Right atrium auricular region (tissue), 2 donors: ENCODE measurements around the gene PARP3. TPM values are rescaled to one million over a fixed set of nuclear protein-coding genes. Genes with fewer than 3 reads are reported as not detected.

Experiments
- DNase-seq: peaks from one replicate; pipeline ENCODE4 v3.0.0-alpha.2; 2019; ENCODE audit warnings: low spot score
- H3K27ac ChIP-seq, 2 donors: fragments of 200-600 bp; sonication (generic); 1 replicate in 1 of 2; 2 replicates in 1 of 2; pipeline ENCODE4 v1.5.1; 2016 to 2019
- H3K27me3 ChIP-seq, 2 donors: fragments of 200-600 bp; sonication (generic); one replicate each; pipeline versions ENCODE4 v1.5.1 to v1.6.0; 2017 to 2019
- H3K36me3 ChIP-seq: fragments of 200-600 bp; sonication (generic); one replicate; pipeline ENCODE4 v1.5.1; 2016
- H3K4me1 ChIP-seq, 2 donors: fragments of 200-600 bp; sonication (generic); one replicate each; pipeline versions ENCODE4 v1.5.1 to v1.6.0; 2017 to 2019
- H3K4me3 ChIP-seq, 2 donors: fragments of 200-600 bp; sonication (generic); 1 replicate in 1 of 2; 2 replicates in 1 of 2; pipeline ENCODE4 v1.5.1; 2017 to 2019; ENCODE audit warnings: mild to moderate bottlenecking in 1 of 2, moderate library complexity in 1 of 2
- H3K9me3 ChIP-seq, 2 donors: fragments of 200-600 bp; sonication (generic); one replicate each; pipeline ENCODE4 v1.5.1; 2019
- CTCF ChIP-seq, 2 donors: fragments of 200-600 bp; sonication (generic); IDR thresholded peaks; one replicate each; pipeline ENCODE4 v1.5.1; 2019; ENCODE audit warnings: antibody characterized with exemption in 2 of 2
- total RNA-seq, 2 donors: library from RNA; depleted of rRNA; stranded (reverse); fragments of >200 nt; gene quantifications; one replicate each; pipeline ENCODE4 v1.1.0, GENCODE V29; 2016

Gene PARP3
- total RNA-seq, 2 donors from 2014 or later, result 9.8 to 12.8 TPM

- Histone ChIP-seq H3K36me3 (no peaks in the 10 kb centered on the region), H3K4me3 (no peak overlapping the region), H3K27ac (no peak overlapping the region), H3K4me1 (no peaks in the 10 kb centered on the region), H3K9me3 (peaks cover 0 to 6% of the 10 kb centered on the region in 2 donors), H3K27me3 (no peaks in the 10 kb centered on the region)
- no peak for TF ChIP-seq CTCF (IDR thresholded peaks at IDR 0.05)
- no peak for DNase-seq
Observed at GRCh38 chr3:51904034-51904823, 37.9 kb upstream of the PARP3 start.

GRCh38 chr3:51908026-51908425, 34.1 kb upstream of the PARP3 start:
- no peak for TF ChIP-seq CTCF (IDR thresholded peaks at IDR 0.05)
- H3K27me3 ChIP-seq, result no peaks in the 10 kb centered on the region
- no peak overlapping the region for H3K27ac ChIP-seq
- no peak for DNase-seq
- H3K4me3 ChIP-seq, result no peak overlapping the region
- no peaks in the 10 kb centered on the region for H3K36me3 ChIP-seq
- H3K4me1 ChIP-seq, result no peaks in the 10 kb centered on the region
- peaks cover 0 to 10% of the 10 kb centered on the region in 2 donors for H3K9me3 ChIP-seq

GRCh38 chr3:51916418-51916817, 25.7 kb upstream of the PARP3 start:
- no peaks in the 10 kb centered on the region for H3K36me3 ChIP-seq
- no peaks in the 10 kb centered on the region for H3K9me3 ChIP-seq
- TF ChIP-seq CTCF (IDR thresholded peaks at IDR 0.05), result no peak

GRCh38 chr3:51921081-51921578, 21.0 kb upstream of the PARP3 start:
- no peak for TF ChIP-seq CTCF (IDR thresholded peaks at IDR 0.05)
- H3K9me3 ChIP-seq, result no peaks in the 10 kb centered on the region
- H3K4me1 ChIP-seq, result no peaks in the 10 kb centered on the region
- no peaks in the 10 kb centered on the region for H3K36me3 ChIP-seq
- H3K27me3 ChIP-seq, result no peaks in the 10 kb centered on the region
- H3K4me3 ChIP-seq, result no peak overlapping the region
- DNase-seq, result peak; percentile 26
- H3K27ac ChIP-seq, result no peak overlapping the region

More at GRCh38 chr3:51916418-51916817, 25.7 kb upstream of the PARP3 start:
- H3K27me3 ChIP-seq, result no peaks in the 10 kb centered on the region
- H3K27ac ChIP-seq, result no peak overlapping the region
- no peak overlapping the region for H3K4me3 ChIP-seq
- DNase-seq, result no peak
- H3K4me1 ChIP-seq, result no peaks in the 10 kb centered on the region

GRCh38 chr3:51927061-51927977, 14.8 kb upstream of the PARP3 start:
- TF ChIP-seq CTCF (IDR thresholded peaks at IDR 0.05), result no peak
- no peak overlapping the region for H3K4me3 ChIP-seq

More at GRCh38 chr3:51927061-51927977, 14.8 kb upstream of the PARP3 start:
- Histone ChIP-seq H3K4me1 (no peaks in the 10 kb centered on the region), H3K36me3 (no peaks in the 10 kb centered on the region), H3K27me3 (no peaks in the 10 kb centered on the region), H3K9me3 (no peaks in the 10 kb centered on the region), H3K27ac (no peak overlapping the region)
- DNase-seq, result peak; percentile 32
